GM10248 (cell line): ENCODE data around the gene EMILIN2.
"Not testable (repeated sequence)": the region's sequence is repeated elsewhere in the genome, so short reads cannot be mapped to it uniquely, and the experiment has no call there.

Experiments used
- CTCF ChIA-PET: fragments of 300-600 bp; sonication (Branson Sonifier 250); formaldehyde crosslinking; extraction: SDS; loops from one replicate; lab custom pipeline; 2021; ENCODE audit warnings: antibody characterized with exemption; lab: Yijun Ruan, JAX
- POLR2A ChIA-PET: fragments of 350-650 bp; sonication (Branson Sonifier 250); formaldehyde crosslinking; extraction: SDS; loops from one replicate; lab custom pipeline; 2020; ENCODE audit warnings: antibody characterized with exemption; lab: Yijun Ruan, JAX
- DNase-seq: peaks from one replicate; pipeline ENCODE4 v3.0.0; 2012; ENCODE audit errors: extremely low spot score
- CTCF ChIP-seq: IDR thresholded peaks from 2 replicates; pipeline ENCODE4 v1.5.1; 2012; ENCODE audit warnings: mild to moderate bottlenecking, low read depth; ENCODE audit errors: extremely low read depth, missing control alignments, control extremely low read depth

The EMILIN2 gene

GRCh38 chr18:2843146-2843545, 3.7 kb upstream of the EMILIN2 start:
- no peak for TF ChIP-seq CTCF
- POLR2A ChIA-PET = interaction anchor here (0.7 kb wide), 1 partner anchor 67 kb away, joined by 9 read pairs; no protein-coding TSS in a partner anchor
- DNase-seq = no peak
- CTCF ChIA-PET = no interaction called here

- ChIA-PET CTCF (no interaction called here), POLR2A (no interaction called here)
Observed at GRCh38 chr18:2845172-2845571, 1.6 kb upstream of the EMILIN2 start.

GRCh38 chr18:2847317-2848246, 776 bp downstream of the EMILIN2 start:
- peak; percentile 68 for DNase-seq
- CTCF ChIA-PET = interaction anchor here (1.3 kb wide), 1 partner anchor 18 kb away, joined by 3 read pairs; no protein-coding TSS in a partner anchor
- no peak for TF ChIP-seq CTCF
- POLR2A ChIA-PET = no interaction called here

More at GRCh38 chr18:2845172-2845571, 1.6 kb upstream of the EMILIN2 start:
- DNase-seq = no peak
- TF ChIP-seq CTCF = no peak

- TF ChIP-seq CTCF = no peak
- POLR2A ChIA-PET = no interaction called here
- CTCF ChIA-PET = interaction anchor here (1.3 kb wide), 1 partner anchor 19 kb away, joined by 3 read pairs; no protein-coding TSS in a partner anchor
- DNase-seq = no peak
Observed at GRCh38 chr18:2848247-2849246, 1.7 kb downstream of the EMILIN2 start.

- DNase-seq = no peak
- ChIA-PET POLR2A (no interaction called here), CTCF (no interaction called here)
- TF ChIP-seq CTCF = no peak
Observed at GRCh38 chr18:2850816-2851215, 4.0 kb downstream of the EMILIN2 start.

- no peak for TF ChIP-seq CTCF
- ChIA-PET CTCF (no interaction called here), POLR2A (no interaction called here)
- no peak for DNase-seq
Observed at GRCh38 chr18:2851771-2852170, 5.0 kb downstream of the EMILIN2 start.

GRCh38 chr18:2852460-2852859, 5.7 kb downstream of the EMILIN2 start:
- POLR2A ChIA-PET, CTCF ChIA-PET: not testable (repeated sequence)

More at GRCh38 chr18:2852460-2852859, 5.7 kb downstream of the EMILIN2 start:
- not testable (repeated sequence) for DNase-seq
